C4-2B (cell line): Measurements from ENCODE around the gene M6PR.
"Not testable (repeated sequence)": the region's sequence is repeated elsewhere in the genome, so short reads cannot be mapped to it uniquely, and the experiment has no call there.

Experiments used
- H3K27ac ChIP-seq: fragments of 450-650 bp; 2 replicates; pipeline ENCODE4 v1.5.1; 2017
- CTCF ChIP-seq: fragments of 450-650 bp; conservative IDR thresholded peaks from 2 replicates; pipeline ENCODE4 v1.5.1; 2017; ENCODE audit warnings: mild to moderate bottlenecking
- ZFX ChIP-seq: fragments of 450-650 bp; IDR thresholded peaks from 2 replicates; pipeline ENCODE4 v1.6.1; 2017

Gene M6PR

GRCh38 chr12:8909752-8910151, 39.7 kb downstream of the M6PR start:
- H3K27ac ChIP-seq: no peak overlapping the region
- no peak for TF ChIP-seq CTCF
- no peak for TF ChIP-seq ZFX

GRCh38 chr12:8907513-8907912, 41.9 kb downstream of the M6PR start:
- H3K27ac ChIP-seq: no peak overlapping the region
- TF ChIP-seq CTCF (no peak), ZFX (no peak)

GRCh38 chr12:8906266-8907180, 42.9 kb downstream of the M6PR start:
- H3K27ac ChIP-seq: no peak overlapping the region

GRCh38 chr12:8905546-8905945, 43.9 kb downstream of the M6PR start:
- no peak for TF ChIP-seq ZFX
- TF ChIP-seq CTCF: no peak
- no peak overlapping the region for H3K27ac ChIP-seq

More at GRCh38 chr12:8906266-8907180, 42.9 kb downstream of the M6PR start:
- TF ChIP-seq CTCF: no peak
- no peak for TF ChIP-seq ZFX

- no peak overlapping the region for H3K27ac ChIP-seq
- no peak for TF ChIP-seq CTCF
- TF ChIP-seq ZFX: no peak
Measured at GRCh38 chr12:8904665-8905064, 44.8 kb downstream of the M6PR start.

GRCh38 chr12:8903646-8904045, 45.8 kb downstream of the M6PR start:
- no peak for TF ChIP-seq ZFX
- no peak for TF ChIP-seq CTCF
- no peak overlapping the region for H3K27ac ChIP-seq

- not testable (repeated sequence) for H3K27ac ChIP-seq
Measured at GRCh38 chr12:8902703-8903102, 46.7 kb downstream of the M6PR start.

GRCh38 chr12:8899830-8900229, 49.6 kb downstream of the M6PR start:
- no peak for TF ChIP-seq ZFX
- TF ChIP-seq CTCF: no peak
- no peak overlapping the region for H3K27ac ChIP-seq
